ENCODE results near the gene STXBP2. TPM values are rescaled to one million over a fixed set of nuclear protein-coding genes. Genes with fewer than 3 reads are reported as not detected.

The STXBP2 gene
- total and polyA plus RNA-seq, 9 of the 15 experiments (the other 6 are each of a cell fraction or from before 2014, with no cell fraction given), result 2.5 to 163 (median 71.3) TPM

DNA sequence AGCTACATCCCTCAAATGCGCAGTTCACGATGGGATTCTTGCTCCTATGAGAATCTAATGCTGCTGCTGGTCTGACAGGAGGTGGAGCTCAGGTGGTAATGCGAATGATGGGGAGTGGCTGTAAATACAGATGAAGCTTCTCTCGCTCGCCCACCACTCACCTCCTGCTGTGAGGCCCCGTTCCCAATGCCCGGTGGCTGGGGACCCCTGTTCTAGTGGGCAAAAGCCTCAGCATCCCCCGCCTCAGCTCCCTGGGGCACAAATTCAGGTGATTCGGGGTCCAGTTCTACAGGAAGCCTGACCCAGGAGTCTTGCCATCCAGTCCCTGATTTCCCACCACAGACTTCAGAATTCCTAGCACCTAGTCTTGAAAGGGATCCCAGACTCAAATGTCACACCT, 35.6 kb downstream of the STXBP2 start:
- WGBS (ENCODE audit: insufficient coverage, low coverage, missing lambda C conversion rate), result 7% methylated on average over 9 of the region's 9 CpGs
- intact Hi-C loops (cut with micrococcal nuclease) (no loop called here), in situ Hi-C loops (cut with MboI) (no loop called here)
- no peaks in the 10 kb centered on the region for H3K79me2 ChIP-seq (ENCODE audit: control insufficient read depth, insufficient read depth, low read length)
- H3K4me2 ChIP-seq (ENCODE audit: insufficient read depth, low read length), result no peak overlapping the region
- TF ChIP-seq FOXA3 (CRISPR knock-in tag; conservative IDR thresholded peaks at IDR 0.05 in 1 of 2, IDR thresholded peaks at IDR 0.05 in 1 of 2) (no peak), ZNF707 (CRISPR knock-in tag; conservative IDR thresholded peaks at IDR 0.05) (no peak)
- TF ChIP-seq, protein P1, sequence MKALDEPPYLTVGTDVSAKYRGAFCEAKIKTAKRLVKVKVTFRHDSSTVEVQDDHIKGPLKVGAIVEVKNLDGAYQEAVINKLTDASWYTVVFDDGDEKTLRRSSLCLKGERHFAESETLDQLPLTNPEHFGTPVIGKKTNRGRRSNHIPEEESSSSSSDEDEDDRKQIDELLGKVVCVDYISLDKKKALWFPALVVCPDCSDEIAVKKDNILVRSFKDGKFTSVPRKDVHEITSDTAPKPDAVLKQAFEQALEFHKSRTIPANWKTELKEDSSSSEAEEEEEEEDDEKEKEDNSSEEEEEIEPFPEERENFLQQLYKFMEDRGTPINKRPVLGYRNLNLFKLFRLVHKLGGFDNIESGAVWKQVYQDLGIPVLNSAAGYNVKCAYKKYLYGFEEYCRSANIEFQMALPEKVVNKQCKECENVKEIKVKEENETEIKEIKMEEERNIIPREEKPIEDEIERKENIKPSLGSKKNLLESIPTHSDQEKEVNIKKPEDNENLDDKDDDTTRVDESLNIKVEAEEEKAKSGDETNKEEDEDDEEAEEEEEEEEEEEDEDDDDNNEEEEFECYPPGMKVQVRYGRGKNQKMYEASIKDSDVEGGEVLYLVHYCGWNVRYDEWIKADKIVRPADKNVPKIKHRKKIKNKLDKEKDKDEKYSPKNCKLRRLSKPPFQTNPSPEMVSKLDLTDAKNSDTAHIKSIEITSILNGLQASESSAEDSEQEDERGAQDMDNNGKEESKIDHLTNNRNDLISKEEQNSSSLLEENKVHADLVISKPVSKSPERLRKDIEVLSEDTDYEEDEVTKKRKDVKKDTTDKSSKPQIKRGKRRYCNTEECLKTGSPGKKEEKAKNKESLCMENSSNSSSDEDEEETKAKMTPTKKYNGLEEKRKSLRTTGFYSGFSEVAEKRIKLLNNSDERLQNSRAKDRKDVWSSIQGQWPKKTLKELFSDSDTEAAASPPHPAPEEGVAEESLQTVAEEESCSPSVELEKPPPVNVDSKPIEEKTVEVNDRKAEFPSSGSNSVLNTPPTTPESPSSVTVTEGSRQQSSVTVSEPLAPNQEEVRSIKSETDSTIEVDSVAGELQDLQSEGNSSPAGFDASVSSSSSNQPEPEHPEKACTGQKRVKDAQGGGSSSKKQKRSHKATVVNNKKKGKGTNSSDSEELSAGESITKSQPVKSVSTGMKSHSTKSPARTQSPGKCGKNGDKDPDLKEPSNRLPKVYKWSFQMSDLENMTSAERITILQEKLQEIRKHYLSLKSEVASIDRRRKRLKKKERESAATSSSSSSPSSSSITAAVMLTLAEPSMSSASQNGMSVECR (CRISPR knock-in tag; IDR thresholded peaks at IDR 0.05), result no peak
- TF ChIP-seq, protein P2, sequence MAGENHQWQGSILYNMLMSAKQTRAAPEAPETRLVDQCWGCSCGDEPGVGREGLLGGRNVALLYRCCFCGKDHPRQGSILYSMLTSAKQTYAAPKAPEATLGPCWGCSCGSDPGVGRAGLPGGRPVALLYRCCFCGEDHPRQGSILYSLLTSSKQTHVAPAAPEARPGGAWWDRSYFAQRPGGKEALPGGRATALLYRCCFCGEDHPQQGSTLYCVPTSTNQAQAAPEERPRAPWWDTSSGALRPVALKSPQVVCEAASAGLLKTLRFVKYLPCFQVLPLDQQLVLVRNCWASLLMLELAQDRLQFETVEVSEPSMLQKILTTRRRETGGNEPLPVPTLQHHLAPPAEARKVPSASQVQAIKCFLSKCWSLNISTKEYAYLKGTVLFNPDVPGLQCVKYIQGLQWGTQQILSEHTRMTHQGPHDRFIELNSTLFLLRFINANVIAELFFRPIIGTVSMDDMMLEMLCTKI (IDR thresholded peaks at IDR 0.05; ENCODE audit: partially characterized antibody), result no peak
- no TSS peak for BruUV-seq (replicated peaks)
- peaks cover 0 to 10% of the 10 kb centered on the region in 2 experiments; a peak in 2 of 5 replicates for H3K4me1 ChIP-seq (replicated peaks in 1 of 2; ENCODE audit: control insufficient read depth in 2 of 2, insufficient read depth in 2 of 2, low read length in 2 of 2)
- no peak overlapping the region for H2AFZ ChIP-seq (ENCODE audit: low read depth, low read length)
- ATAC-seq (no peak), DNase-seq (ENCODE audit: extremely low read depth in 1 of 4, low spot score in 3 of 4) (no peak), FAIRE-seq (no peak)
- no peak overlapping the region for H3K9ac ChIP-seq (ENCODE audit: insufficient read depth in 1 of 2, low read depth in 2 of 2, low read length in 2 of 2)
- no peaks in the 10 kb centered on the region for H3K36me3 ChIP-seq (ENCODE audit: control insufficient read depth, insufficient read depth, low read length)
- H3K4me3 ChIP-seq, result no peak overlapping the region
- no peak overlapping the region for H3K27ac ChIP-seq (ENCODE audit: extremely low read depth, low read depth, low read length)
- ChIA-PET CTCF (ENCODE audit: low intra/inter-chr PET ratio) (no interaction called here), POLR2A (interaction anchor here (0.6 kb wide), 1 partner anchor 14 kb away, joined by 3 read pairs; no protein-coding TSS in a partner anchor)
- no peaks in the 10 kb centered on the region for H3K9me1 ChIP-seq (ENCODE audit: control insufficient read depth, insufficient read depth, low read length)
- H3K9me3 ChIP-seq (replicated peaks; ENCODE audit: control insufficient read depth, insufficient read depth, low read depth, low read length), result peaks cover 5% of the 10 kb centered on the region; the same call in 1 of the 2 replicates
- H3K27me3 ChIP-seq (ENCODE audit: control insufficient read depth in 2 of 2, insufficient read depth in 2 of 2, low read length in 2 of 2), result peaks cover 14 to 41% of the 10 kb centered on the region in 2 experiments; a peak in 4 of 5 replicates
- no peaks in the 10 kb centered on the region for H4K20me1 ChIP-seq (replicated peaks; ENCODE audit: control insufficient read depth, insufficient read depth, low read length)
